Measurements from ENCODE around the gene ATP11A. TPM values are rescaled to one million over a fixed set of nuclear protein-coding genes. Genes with fewer than 3 reads are reported as not detected.

The ATP11A gene
- total and polyA plus RNA-seq, 10 of the 15 experiments (the other 5 are each of a cell fraction or from before 2014, with no cell fraction given): 1.4 to 69.6 (median 14.4) TPM

DNA sequence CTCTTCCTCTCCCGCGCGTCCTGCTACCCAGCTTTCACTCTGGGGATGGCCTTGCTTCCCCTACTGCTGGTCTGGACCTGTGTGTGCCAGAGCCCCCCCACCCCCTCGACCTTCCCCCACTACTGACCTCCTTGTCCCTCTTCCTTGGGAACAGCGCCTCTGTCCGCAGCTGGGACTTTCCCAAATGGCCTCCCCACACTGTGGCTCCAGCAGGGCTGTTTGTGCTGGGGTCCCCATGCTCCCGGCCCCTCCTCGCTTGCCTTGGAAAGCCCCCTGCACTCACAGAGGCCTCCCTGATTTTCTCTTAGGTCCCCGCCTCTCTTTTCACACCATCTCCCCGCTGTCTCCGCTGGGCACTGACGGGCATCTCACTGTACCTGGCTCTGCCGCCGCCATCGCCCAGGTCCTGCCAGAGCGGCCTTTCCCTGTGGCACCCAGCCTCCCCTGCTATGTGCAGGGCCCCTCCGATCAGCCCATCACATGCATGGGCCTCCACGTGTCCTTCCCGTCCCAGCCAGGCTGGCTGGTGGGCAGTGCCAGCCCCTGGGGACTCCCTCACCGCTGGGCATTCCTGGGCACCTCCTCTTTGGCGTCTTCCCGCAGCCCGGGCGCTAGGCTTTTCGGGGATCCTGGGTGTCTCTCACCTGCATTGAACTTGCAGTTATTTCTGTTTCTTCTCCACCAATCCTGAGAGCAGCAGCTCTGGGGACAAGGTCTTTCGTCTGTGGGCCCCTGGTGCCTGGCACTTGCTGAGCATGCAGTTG lies 118.7 kb downstream of the ATP11A start:
- Histone ChIP-seq H2AFZ (ENCODE audit: control insufficient read depth, low read depth, low read length) (no peak overlapping the region), H3K79me2 (ENCODE audit: control insufficient read depth, insufficient read depth, low read length) (no peaks in the 10 kb centered on the region; the same call in 1 of the 2 replicates), H3K9me3 (replicated peaks; ENCODE audit: control insufficient read depth, insufficient read depth, low read length) (no peaks in the 10 kb centered on the region; the same call in 2 of the 3 replicates), H3K4me3 (no peak overlapping the region), H3K36me3 (ENCODE audit: control insufficient read depth in 2 of 2, insufficient read depth in 2 of 2, low read length in 1 of 2) (peaks cover 7 to 12% of the 10 kb centered on the region in 2 experiments; a peak in 3 of 4 replicates), H4K20me1 (ENCODE audit: control insufficient read depth, insufficient read depth) (no peaks in the 10 kb centered on the region), H3K27ac (ENCODE audit: control insufficient read depth, insufficient read depth) (no peak overlapping the region), H3K27me3 (replicated peaks in 1 of 2; ENCODE audit: control insufficient read depth in 2 of 2, insufficient read depth in 2 of 2, low read length in 1 of 2) (no peaks in the 10 kb centered on the region), H3K9ac (ENCODE audit: control insufficient read depth, insufficient read depth, low read length) (no peak overlapping the region), H3K4me2 (ENCODE audit: control insufficient read depth, insufficient read depth) (no peak overlapping the region), H3K4me1 (ENCODE audit: control insufficient read depth, insufficient read depth, low read length) (peaks cover 4% of the 10 kb centered on the region; the same call in 1 of the 2 replicates)
- no peak for FAIRE-seq
- DNase-seq (ENCODE audit: low read depth, low spot score): no peak
- BruUV-seq (replicated peaks): no TSS peak
- intact Hi-C loops (cut with micrococcal nuclease; ENCODE audit: unreplicated experiment) (no loop called here), in situ Hi-C loops (cut with MboI) (no loop called here)
- POLR2A ChIA-PET: no interaction called here
- WGBS (ENCODE audit: insufficient coverage, insufficient replicate concordance, low lambda C conversion rate, missing lambda C conversion rate): 96% methylated on average over 23 of the region's 26 CpGs
- SMC1A ChIA-PET (ENCODE audit: uncharacterized antibody, unreplicated experiment): no interaction called here
- RAD21 ChIA-PET (ENCODE audit: unreplicated experiment): no interaction called here
- CTCF ChIA-PET: no interaction called here
- no peak for ATAC-seq
- no peak for TF ChIP-seq NFXL1 (IDR thresholded peaks at IDR 0.05; ENCODE audit: borderline replicate concordance)
- TF ChIP-seq HSF1 (IDR thresholded peaks at IDR 0.05; ENCODE audit: low read depth, low read length): no peak
- TF ChIP-seq NRF1 (conservative IDR thresholded peaks at IDR 0.05; ENCODE audit: low read depth, low read length): no peak
- TF ChIP-seq, protein P1, sequence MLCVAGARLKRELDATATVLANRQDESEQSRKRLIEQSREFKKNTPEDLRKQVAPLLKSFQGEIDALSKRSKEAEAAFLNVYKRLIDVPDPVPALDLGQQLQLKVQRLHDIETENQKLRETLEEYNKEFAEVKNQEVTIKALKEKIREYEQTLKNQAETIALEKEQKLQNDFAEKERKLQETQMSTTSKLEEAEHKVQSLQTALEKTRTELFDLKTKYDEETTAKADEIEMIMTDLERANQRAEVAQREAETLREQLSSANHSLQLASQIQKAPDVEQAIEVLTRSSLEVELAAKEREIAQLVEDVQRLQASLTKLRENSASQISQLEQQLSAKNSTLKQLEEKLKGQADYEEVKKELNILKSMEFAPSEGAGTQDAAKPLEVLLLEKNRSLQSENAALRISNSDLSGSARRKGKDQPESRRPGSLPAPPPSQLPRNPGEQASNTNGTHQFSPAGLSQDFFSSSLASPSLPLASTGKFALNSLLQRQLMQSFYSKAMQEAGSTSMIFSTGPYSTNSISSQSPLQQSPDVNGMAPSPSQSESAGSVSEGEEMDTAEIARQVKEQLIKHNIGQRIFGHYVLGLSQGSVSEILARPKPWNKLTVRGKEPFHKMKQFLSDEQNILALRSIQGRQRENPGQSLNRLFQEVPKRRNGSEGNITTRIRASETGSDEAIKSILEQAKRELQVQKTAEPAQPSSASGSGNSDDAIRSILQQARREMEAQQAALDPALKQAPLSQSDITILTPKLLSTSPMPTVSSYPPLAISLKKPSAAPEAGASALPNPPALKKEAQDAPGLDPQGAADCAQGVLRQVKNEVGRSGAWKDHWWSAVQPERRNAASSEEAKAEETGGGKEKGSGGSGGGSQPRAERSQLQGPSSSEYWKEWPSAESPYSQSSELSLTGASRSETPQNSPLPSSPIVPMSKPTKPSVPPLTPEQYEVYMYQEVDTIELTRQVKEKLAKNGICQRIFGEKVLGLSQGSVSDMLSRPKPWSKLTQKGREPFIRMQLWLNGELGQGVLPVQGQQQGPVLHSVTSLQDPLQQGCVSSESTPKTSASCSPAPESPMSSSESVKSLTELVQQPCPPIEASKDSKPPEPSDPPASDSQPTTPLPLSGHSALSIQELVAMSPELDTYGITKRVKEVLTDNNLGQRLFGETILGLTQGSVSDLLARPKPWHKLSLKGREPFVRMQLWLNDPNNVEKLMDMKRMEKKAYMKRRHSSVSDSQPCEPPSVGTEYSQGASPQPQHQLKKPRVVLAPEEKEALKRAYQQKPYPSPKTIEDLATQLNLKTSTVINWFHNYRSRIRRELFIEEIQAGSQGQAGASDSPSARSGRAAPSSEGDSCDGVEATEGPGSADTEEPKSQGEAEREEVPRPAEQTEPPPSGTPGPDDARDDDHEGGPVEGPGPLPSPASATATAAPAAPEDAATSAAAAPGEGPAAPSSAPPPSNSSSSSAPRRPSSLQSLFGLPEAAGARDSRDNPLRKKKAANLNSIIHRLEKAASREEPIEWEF (IDR thresholded peaks at IDR 0.05; ENCODE audit: insufficient replicate concordance, low read depth, low read length): no peak
- no peak for TF ChIP-seq CREB1 (IDR thresholded peaks at IDR 0.05; ENCODE audit: low read depth)
- TF ChIP-seq KDM1A (IDR thresholded peaks at IDR 0.05; ENCODE audit: borderline replicate concordance): no peak
- no peak for TF ChIP-seq NFIC (IDR thresholded peaks at IDR 0.05; ENCODE audit: low read depth, low read length)
- TF ChIP-seq TCF7 (IDR thresholded peaks at IDR 0.05; ENCODE audit: borderline replicate concordance): no peak
- TF ChIP-seq ZBTB33 (IDR thresholded peaks at IDR 0.05): no peak
- TF ChIP-seq, protein P2, sequence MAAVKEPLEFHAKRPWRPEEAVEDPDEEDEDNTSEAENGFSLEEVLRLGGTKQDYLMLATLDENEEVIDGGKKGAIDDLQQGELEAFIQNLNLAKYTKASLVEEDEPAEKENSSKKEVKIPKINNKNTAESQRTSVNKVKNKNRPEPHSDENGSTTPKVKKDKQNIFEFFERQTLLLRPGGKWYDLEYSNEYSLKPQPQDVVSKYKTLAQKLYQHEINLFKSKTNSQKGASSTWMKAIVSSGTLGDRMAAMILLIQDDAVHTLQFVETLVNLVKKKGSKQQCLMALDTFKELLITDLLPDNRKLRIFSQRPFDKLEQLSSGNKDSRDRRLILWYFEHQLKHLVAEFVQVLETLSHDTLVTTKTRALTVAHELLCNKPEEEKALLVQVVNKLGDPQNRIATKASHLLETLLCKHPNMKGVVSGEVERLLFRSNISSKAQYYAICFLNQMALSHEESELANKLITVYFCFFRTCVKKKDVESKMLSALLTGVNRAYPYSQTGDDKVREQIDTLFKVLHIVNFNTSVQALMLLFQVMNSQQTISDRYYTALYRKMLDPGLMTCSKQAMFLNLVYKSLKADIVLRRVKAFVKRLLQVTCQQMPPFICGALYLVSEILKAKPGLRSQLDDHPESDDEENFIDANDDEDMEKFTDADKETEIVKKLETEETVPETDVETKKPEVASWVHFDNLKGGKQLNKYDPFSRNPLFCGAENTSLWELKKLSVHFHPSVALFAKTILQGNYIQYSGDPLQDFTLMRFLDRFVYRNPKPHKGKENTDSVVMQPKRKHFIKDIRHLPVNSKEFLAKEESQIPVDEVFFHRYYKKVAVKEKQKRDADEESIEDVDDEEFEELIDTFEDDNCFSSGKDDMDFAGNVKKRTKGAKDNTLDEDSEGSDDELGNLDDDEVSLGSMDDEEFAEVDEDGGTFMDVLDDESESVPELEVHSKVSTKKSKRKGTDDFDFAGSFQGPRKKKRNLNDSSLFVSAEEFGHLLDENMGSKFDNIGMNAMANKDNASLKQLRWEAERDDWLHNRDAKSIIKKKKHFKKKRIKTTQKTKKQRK (IDR thresholded peaks at IDR 0.05; ENCODE audit: low read depth, low read length): no peak
- TF ChIP-seq CBX5 (IDR thresholded peaks at IDR 0.05; ENCODE audit: low read depth): no peak

Data from GM12878 (cell line).